Right lung (tissue), 5 donors: ENCODE data around the gene FBXO28. TPM values are rescaled to one million over a fixed set of nuclear protein-coding genes. Genes with fewer than 3 reads are reported as not detected.

ENCODE experiments used
- DNase-seq, 2 donors: peaks; one replicate each; pipeline ENCODE4 v3.0.0-alpha.2; 2013
- polyA plus RNA-seq, 5 donors: library from polyadenylated mRNA; unstranded; fragments of 120-200 nt; gene quantifications; one replicate each; pipeline versions ENCODE4 v1.2.1 to v1.2.3, GENCODE V29; 2013; ENCODE audit warnings: inconsistent platforms in 1 of 5, low replicate concordance in 1 of 5; ENCODE audit not compliant: insufficient read length in 5 of 5, insufficient read depth in 1 of 5

FBXO28 gene
- polyA plus RNA-seq, 5 donors, result 23.1 to 33.8 (median 32.6) TPM

GRCh38 chr1:224141693-224142092, 27.8 kb downstream of the FBXO28 start:
- no peak for DNase-seq

- no peak for DNase-seq
These were observed 35.8 kb downstream of the FBXO28 start for GRCh38 chr1:224149709-224150108.

- no peak for DNase-seq
These were observed 37.2 kb downstream of the FBXO28 start for GRCh38 chr1:224151117-224151516.

DNA sequence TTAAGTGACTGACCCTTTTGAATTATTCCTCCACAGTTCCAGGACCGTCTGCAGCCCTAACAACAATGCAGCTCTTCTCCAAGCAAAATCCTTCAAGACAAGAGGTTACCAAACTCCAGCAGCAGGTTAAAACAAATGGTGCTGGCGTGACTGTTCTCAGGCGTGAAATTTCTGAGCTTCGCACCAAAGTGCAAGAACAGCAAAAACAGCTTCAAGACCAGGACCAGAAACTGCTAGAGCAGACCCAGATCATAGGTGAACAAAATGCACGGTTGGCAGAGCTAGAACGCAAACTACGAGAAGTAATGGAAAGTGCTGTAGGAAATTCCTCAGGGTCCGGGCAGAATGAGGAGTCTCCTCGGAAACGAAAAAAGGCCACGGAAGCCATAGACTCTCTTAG, 43.4 kb downstream of the FBXO28 start:
- DNase-seq, result no peak

DNA sequence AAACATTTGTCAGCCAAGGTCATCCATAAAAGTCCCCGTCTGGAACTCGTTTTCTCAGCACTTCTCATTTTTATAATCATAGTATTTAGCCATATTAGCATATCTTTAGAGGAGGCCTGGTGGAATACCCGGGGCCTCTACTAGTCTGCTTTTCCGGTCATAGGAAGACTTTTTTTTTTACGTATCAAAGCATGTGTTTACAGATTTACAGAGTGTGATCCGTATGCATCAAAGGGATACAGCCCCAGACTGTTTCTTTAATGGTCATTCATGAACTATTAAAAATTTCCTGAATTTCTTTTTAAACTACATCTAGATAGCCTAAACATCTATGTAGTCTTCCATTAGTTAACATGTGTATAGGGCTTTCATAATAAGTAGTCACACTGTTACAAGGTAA, 45.6 kb downstream of the FBXO28 start:
- peak; percentile 39 to 45 for DNase-seq

DNA sequence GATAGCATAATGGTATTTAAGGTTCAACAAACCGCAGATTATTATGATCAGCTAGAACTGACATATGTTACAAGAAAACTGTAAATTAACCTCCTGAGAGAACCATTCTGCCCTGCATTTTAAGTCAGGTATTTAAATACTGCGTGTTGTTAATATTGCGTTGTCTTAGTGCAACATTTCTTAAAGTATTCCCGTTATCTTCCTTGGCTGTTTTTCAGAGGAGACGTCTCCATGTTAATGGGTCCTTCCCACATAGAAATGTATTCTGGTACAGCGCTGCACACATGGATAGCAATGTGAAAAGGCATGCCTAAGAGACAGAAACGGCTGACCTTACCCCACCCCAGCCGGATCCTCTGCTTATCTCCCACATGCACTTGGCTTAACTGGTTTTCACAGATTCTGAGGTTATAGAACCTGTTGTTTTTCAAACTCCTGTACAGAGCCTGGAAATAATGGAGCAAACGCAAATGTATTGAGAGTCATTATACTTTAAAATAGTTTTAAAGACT, 46.3 kb downstream of the FBXO28 start:
- DNase-seq, result no peak

DNA sequence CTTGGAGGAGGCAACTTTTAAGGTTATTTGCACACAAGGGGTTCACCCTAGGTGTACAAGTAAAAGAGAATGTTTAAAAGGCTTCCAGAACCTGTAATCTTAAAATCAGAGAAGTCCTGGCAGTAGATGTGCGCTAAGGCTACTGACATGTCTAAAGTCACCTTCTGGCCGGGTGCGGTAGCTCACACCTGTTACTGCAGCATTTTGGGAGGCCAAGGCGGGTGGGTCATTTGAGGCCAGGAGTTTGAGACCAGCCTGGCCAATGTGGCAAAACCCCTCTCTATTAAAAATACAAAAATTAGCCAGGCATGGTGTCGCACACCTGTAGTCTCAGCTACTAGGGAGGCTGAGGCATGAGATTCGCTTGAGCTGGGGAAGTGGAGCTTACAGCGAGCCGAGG, 48.9 kb downstream of the FBXO28 start:
- no peak for DNase-seq

DNA sequence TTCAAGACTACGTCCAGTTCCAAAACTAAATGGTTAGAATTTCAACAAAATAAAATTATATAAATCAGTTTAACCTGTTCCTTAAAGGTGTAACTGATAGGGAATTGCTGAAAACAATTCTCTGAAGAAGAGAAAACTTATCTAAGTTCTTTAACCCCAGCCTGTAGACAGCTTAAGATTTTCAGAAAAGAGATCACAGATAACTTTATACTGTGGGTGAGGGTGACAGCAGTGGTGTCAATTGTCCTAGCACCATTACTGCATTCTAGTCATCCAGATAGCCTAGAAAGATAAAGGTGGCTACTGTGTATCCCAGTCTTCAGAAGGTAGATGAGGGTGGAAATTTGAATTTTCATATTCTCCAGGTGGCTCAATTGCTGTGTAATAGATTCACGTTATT, 49.4 kb downstream of the FBXO28 start:
- no peak for DNase-seq

DNA sequence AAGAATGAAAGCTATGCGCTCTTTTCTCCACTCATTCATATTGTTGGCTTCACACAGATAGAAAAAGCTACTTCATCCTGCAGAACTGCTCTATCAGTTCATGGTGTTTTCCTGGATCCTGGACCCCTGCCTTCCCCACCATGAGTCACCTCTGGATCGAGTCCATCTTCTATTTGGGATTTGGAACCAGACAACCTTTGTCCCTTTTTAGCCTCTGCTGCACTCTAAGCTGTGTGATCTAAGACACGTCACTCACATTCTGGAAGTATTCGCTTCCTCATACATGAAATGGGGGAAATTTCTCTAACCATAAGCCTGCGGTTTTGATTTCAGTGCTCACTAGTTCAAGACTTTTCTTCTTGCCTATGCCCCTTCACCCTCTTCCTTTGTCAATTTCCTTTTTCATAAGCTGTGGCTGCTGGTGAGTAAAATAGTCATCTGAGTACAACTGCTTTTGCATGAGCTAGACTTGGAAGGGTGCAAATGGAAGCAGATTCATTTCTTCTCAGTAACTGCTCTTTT, 55.0 kb downstream of the FBXO28 start:
- DNase-seq, result no peak

DNA sequence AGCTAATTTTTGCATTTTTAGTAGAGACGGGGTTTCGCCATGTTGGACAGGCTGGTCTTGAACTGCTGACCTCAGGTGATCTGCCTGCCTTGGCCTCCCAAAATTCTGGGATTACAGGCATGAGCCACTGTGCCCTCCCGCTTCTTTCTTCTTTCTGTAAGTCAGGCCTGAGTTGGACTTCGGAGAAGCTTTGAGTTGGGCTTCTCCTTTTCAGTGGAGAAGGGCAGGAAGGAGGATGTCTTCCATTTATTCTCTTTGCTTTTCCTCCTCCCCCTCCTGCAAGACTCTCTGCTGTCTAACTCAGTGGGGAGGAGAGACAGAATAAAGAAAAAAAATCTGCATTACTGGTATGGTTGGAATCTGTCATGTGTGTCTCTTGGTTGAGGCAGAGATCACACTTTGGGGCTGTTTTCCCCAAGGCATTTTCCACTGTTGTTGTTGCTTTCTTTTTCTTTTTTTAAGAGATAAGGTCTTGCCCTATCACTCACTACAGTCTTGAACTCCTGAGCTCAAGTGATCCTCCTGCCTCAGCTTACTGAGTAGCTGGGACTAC, 55.9 kb downstream of the FBXO28 start:
- DNase-seq, result no peak

DNA sequence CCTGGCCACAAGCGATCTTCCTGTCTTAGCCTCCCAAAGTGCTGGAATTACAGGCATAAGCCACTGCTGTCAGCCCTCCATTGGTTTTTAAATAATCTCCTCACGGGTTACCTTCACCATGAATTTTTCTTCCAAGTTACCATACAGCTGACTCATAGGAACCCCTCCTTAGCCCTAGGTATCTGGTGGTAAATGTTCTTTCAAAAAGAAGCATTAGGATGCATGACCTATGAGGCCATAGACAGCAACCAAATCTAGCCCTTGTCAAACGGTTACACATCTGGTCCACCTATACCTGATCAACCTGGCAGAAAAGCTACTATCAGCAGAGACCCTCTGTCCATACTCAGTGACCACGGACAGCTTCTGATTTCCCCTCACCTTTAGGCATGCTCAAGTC, 56.4 kb downstream of the FBXO28 start:
- no peak for DNase-seq

GRCh38 chr1:224170748-224171478, 57.0 kb downstream of the FBXO28 start:
- no peak for DNase-seq

- DNase-seq, result no peak
These were observed 58.3 kb downstream of the FBXO28 start for GRCh38 chr1:224172229-224172628.

GRCh38 chr1:224173523-224173922, 59.6 kb downstream of the FBXO28 start:
- DNase-seq, result no peak

GRCh38 chr1:224175617-224176016, 61.7 kb downstream of the FBXO28 start:
- DNase-seq, result no peak

GRCh38 chr1:224177356-224177999, 63.6 kb downstream of the FBXO28 start:
- no peak for DNase-seq

DNA sequence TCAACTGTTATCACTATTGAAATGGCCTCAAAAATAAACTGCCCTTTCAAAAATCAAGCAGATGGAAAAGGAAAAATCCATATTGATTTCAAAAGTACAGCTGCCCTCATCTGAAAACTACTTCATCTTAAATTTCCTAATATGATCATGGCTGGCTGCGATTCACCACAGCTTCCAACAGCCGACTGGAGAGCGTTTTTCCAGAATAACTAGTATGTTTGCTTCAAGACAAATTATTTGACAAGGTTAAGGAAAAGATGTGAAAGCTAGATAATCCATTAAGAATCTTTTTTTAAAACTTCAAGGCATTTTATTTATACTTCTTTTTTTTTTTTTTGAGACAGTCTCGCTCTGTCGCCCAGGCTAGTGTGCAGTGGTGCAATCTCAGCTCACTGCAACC, 65.0 kb downstream of the FBXO28 start:
- DNase-seq, result no peak

GRCh38 chr1:224180783-224181452, 67.0 kb downstream of the FBXO28 start:
- DNase-seq, result no peak

GRCh38 chr1:224181453-224181810, 67.5 kb downstream of the FBXO28 start:
- DNase-seq, result no peak

- DNase-seq, result no peak
These were observed 68.3 kb downstream of the FBXO28 start for GRCh38 chr1:224182057-224182865.

GRCh38 chr1:224182866-224183590, 69.1 kb downstream of the FBXO28 start, which contains the start of gene DEGS1:
TSS of gene DEGS1 (plus strand) at chr1:224183240. CDS start at chr1:224183337, 97 bp downstream.
- peak; percentile 80 to 84 for DNase-seq
